NCI-H1436 (cell line): ENCODE data around the gene PRRC2B.

ENCODE experiments used
- DNase-seq: peaks from one replicate; lab custom pipeline; 2025; lab: John Stamatoyannopoulos, UW

Gene PRRC2B

DNA sequence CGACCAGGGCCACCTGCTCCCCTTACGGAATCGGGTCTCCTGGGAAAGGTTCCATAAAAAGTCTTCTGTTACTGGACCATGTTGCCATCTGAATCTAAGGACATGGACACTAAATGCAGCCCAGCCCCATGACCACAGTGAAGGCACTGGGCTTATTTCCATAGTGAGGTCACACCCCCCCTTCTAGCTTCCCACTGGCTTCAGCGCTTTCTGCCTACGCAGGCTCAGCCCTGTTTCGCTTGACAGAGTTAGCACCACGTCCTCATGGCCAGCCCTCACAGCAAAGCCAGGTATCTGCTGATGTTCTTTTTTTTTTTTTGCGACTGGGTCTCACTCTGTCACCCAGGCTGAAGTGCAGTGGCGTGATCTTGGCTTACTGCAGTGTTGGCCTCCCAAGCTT lies 123.0 kb downstream of the PRRC2B start:
- no peak for DNase-seq

DNA sequence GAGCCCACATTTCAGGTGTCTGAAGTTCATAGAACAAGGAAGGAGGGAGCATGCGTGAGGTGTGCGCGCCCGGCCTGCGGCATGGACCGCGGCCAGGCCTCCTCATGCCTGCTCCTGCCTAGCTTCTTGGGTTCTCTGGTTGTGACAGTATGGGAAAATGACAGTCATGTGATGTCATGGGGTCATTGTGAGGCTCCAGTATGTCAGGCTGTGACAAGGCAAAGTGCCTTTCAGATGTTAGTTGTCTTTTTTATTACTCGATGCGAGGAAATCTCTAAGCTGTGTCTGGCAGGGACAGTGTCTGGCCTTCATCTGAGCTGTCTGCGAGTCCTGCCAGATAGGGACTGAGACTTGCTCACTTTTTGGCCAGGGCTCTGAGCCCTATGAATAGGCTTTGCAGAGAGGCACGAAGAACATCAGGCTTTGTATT lies 123.9 kb downstream of the PRRC2B start:
- DNase-seq, result no peak

DNA sequence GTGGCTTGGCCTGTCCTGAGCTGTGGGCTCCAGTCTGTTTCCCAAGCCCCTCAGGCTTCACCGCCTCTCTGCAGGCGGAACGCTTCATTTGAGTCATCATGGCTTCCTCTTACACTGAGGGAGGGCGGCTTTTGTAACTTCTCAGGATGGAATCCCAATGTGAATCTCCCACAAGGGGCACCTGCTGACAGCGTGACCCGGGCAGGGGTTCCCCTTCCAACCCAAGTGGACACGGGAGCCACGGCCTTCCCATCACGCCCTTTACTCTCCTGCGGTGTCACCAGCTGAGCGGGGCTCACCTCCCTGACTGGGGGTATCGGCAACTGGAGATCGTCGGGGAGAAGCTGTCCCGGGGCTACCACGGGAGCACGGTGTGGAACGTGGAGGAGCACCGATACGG lies 124.7 kb downstream of the PRRC2B start:
- DNase-seq, result no peak

DNA sequence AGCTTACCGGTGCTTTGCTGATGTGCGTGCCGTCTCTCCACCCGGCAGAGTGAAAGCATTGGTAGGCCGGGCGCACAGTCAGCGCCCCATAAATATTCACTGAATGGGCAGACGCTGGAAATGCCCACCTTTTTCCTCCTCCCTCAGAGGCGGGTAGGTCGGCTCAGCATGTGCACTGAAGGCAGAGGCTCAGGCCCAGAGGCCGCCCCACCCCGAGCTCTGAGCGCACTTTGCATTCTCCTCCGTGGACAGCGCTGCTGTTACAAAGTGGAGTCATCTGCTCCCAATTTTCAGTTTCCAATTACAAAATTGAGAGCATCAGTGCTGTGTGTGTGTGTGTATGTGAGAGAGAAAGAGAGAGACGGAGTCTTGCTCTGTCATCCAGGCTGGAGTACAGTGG lies 126.6 kb downstream of the PRRC2B start:
- DNase-seq, result no peak

DNA sequence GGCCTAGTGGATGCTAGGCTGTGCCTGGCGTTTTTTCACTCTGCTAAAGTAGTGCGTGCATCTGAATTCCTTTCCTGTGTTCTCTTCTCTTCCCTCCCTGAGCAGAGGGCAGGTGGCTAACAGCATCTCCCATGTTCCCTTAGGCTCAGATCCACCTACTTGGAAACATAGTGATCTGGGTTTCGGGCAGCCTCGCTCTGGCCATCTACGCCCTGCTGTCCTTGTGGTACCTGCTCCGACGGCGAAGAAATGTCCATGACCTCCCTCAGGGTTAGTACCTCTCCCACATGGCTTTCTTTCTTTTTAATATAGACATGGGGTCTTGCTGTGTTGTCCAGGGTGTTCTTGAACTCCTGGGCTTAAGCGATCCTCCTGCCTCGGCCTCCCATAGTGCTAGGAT lies 127.3 kb downstream of the PRRC2B start:
- no peak for DNase-seq

DNA sequence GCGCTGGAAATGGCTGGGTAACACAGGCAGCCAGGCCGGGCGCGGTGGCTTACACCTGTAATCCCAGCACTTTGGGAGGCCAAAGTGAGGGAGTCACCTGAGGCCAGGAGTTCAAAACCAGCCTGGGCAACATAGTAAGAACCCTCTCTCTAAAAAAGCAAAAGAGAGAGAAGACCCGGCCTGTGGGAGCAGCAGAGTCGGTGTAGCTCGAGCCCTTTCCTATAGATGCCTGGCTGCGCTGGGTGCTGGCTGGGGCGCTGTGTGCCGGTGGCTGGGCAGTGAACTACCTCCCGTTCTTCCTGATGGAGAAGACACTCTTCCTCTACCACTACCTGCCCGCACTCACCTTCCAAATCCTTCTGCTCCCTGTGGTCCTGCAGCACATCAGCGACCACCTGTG lies 127.9 kb downstream of the PRRC2B start:
- no peak for DNase-seq

DNA sequence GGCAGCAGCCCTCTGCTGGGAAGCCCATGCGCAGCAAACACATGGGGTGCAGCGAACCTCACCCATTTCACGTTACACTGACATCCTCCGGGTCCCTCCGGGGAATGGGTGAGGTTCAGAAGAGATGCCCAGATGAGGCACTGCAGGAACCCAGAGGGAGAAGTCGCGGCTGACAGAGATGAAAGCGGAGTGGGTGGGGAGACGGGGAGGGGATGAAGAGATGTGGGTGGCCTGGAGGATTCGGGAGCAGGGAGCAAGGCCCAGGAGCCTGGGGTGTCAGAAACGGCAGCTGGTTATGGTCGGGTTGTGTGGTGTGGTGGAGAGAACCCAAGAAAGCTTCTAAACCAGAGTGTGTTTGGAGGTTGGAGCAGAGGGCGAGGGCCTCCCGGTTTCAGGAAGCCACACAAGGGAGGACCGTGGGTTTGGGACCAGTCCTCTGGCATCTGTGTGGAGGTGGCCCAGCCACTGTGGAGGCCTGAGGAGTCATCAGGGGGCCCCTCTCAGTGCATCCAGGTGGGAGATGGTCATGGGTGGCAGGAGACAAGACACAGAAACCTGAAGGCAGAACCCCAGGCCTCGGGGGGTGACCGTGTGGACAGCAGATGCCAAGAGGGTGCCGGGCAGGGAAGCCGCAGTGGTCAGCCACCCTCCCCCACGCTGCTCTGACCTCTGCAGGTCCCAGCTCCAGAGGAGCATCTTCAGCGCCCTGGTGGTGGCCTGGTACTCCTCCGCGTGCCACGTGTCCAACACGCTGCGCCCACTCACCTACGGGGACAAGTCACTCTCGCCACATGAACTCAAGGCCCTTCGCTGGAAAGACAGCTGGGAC lies 128.6 kb downstream of the PRRC2B start:
- DNase-seq, result no peak

DNA sequence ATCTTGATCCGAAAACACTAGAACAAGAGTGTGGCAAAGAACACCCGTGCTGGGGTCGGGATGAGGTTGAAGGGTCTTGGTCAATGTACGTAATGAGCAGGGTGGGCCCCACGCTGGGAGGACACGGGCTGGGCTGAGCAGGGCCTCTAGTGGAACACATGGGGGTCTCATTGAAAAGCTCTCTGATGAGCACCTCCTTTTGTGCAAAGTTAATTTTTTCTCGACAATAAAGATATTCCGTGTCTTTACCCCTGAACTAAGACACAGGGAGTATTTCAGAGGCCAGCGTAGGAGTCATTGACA lies 129.2 kb downstream of the PRRC2B start:
- no peak for DNase-seq

GRCh38 chr9:131523451-131524435 lies 129.9 kb downstream of the PRRC2B start:
- DNase-seq, result no peak

GRCh38 chr9:131524665-131525315 lies 130.9 kb downstream of the PRRC2B start:
- DNase-seq, result no peak

DNA sequence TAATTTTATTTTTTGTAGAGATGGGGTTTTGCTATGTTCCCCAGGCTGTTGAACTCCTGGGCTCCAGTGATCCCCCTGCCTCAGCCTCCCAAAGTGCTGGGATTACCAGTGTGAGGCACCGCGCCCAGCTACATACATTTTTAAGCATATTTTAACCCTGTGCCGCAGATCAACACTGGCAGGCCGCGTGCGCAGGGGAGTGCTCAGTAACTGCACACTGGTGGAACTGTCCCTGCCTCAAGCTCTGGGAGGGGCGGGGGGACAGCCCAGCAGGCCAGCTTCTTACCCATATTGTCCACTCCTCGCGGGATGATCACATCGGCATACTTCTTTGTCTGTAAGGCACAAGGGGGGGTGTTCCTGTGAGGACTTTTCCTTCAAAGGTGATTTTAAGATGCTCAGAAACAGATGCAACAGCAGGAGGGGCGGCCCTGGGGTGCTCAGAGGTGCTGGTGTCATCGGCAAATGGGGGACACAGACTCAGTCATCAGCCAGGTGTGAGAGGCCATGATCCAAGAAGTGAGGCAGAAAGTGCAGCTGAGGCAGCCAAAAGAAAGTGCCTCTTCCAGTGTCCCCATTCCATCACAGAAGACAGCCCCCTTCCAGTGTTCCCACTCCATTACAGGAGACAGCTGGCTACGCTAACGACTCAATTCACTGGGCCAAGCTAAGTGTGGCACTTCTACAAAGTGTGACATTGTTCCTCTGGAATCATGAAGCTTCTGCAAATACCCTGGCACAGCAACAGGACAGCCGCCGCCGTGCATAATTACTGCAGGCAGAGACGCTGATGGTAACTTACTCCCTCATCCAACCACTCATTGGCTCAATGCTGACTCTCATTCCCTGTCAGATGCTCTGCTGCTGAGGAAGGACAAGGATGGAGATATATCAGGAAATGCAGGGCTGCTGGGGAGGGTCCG lies 132.0 kb downstream of the PRRC2B start:
- DNase-seq, result no peak

DNA sequence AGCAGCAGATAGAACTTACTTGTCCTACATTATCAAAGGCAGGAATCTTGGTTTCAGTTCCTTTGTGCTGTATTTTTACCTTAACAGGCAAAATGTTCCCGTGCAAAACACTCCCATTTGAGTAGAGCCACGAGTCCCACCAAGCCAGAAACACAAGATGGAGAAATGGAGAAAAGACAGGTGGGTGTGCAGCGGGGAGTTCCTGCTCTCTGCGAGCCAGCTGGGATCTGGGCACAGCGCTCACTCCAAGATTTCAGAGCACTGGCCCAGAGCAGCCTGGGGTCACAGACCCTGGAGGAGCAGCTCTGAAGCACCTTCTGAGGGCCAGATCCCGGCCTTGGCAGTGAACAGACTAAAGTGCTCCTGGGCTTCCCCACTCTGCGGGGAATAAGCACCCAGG lies 134.3 kb downstream of the PRRC2B start:
- no peak for DNase-seq

GRCh38 chr9:131528886-131529505 lies 135.1 kb downstream of the PRRC2B start:
- DNase-seq, result no peak

GRCh38 chr9:131529597-131530545 lies 136.0 kb downstream of the PRRC2B start:
- DNase-seq, result no peak

GRCh38 chr9:131530546-131530919 lies 136.6 kb downstream of the PRRC2B start:
- DNase-seq, result no peak

GRCh38 chr9:131530920-131531832 lies 137.3 kb downstream of the PRRC2B start, which contains the start of gene UCK1:
Gene UCK1 (minus strand): TSS chr9:131531263. CDS start chr9:131531174, 89 bp downstream.
- peak; percentile 82 for DNase-seq

GRCh38 chr9:131534721-131535237 lies 140.9 kb downstream of the PRRC2B start:
- DNase-seq, result no peak

- no peak for DNase-seq
Measured at GRCh38 chr9:131537946-131538345, 144.1 kb downstream of the PRRC2B start.
